Fibroblast of skin of abdomen (primary cell): Measurements from ENCODE around the gene CCDC63.
A peak's percentile ranks its signal among the peaks of the same experiment; 100 is the strongest.

Experiments used
- DNase-seq: peaks from one replicate; pipeline ENCODE4 v3.0.0-alpha.2; 2013

Gene CCDC63

GRCh38 chr12:110885152-110885840, 38.5 kb downstream of the CCDC63 start:
- DNase-seq = no peak

GRCh38 chr12:110888256-110888991, 41.6 kb downstream of the CCDC63 start:
- no peak for DNase-seq

GRCh38 chr12:110889361-110889760, 42.6 kb downstream of the CCDC63 start:
- DNase-seq = no peak

- no peak for DNase-seq
Measured at GRCh38 chr12:110893956-110894355, 47.2 kb downstream of the CCDC63 start.

GRCh38 chr12:110896559-110896958, 49.8 kb downstream of the CCDC63 start:
- DNase-seq = no peak

- DNase-seq = no peak
Measured at GRCh38 chr12:110901401-110901800, 54.6 kb downstream of the CCDC63 start.

GRCh38 chr12:110903511-110903910, 56.7 kb downstream of the CCDC63 start:
- DNase-seq = no peak

GRCh38 chr12:110906083-110906482, 59.3 kb downstream of the CCDC63 start:
- DNase-seq = no peak

- DNase-seq = no peak
Measured at GRCh38 chr12:110906516-110906915, 59.7 kb downstream of the CCDC63 start.

- DNase-seq = peak; percentile 82
Measured at GRCh38 chr12:110906985-110907384, 60.2 kb downstream of the CCDC63 start.

- no peak for DNase-seq
Measured at GRCh38 chr12:110907583-110907982, 60.8 kb downstream of the CCDC63 start.

- no peak for DNase-seq
Measured at GRCh38 chr12:110908377-110909152, 61.8 kb downstream of the CCDC63 start.

- no peak for DNase-seq
Measured at GRCh38 chr12:110912263-110912662, 65.5 kb downstream of the CCDC63 start.

- no peak for DNase-seq
Measured at GRCh38 chr12:110913119-110914056, 66.6 kb downstream of the CCDC63 start.

GRCh38 chr12:110916295-110916875, 69.6 kb downstream of the CCDC63 start:
- peak; percentile 61 for DNase-seq

- DNase-seq = peak; percentile 67
Measured at GRCh38 chr12:110917467-110917866, 70.7 kb downstream of the CCDC63 start.

GRCh38 chr12:110917961-110918360, 71.2 kb downstream of the CCDC63 start:
- DNase-seq = no peak

GRCh38 chr12:110919720-110920119, 72.9 kb downstream of the CCDC63 start:
- DNase-seq = no peak

- no peak for DNase-seq
Measured at GRCh38 chr12:110920324-110920910, 73.6 kb downstream of the CCDC63 start, which contains the start of gene MYL2. MYL2 (minus strand) TSS chr12:110920579; CDS start chr12:110920529, 50 bp downstream.

- DNase-seq = peak; percentile 15
Measured at GRCh38 chr12:110921262-110921661, 74.5 kb downstream of the CCDC63 start.

GRCh38 chr12:110922652-110923051, 75.9 kb downstream of the CCDC63 start:
- no peak for DNase-seq
